ENCODE measurements around the gene PLCB1.
"Not testable (repeated sequence)": the region's sequence is repeated elsewhere in the genome, so short reads cannot be mapped to it uniquely, and the experiment has no call there.

PLCB1 gene

GRCh38 chr20:8573686-8574085, 441.6 kb downstream of the PLCB1 start:
- no peak for DNase-seq

- DNase-seq = no peak
These were observed 443.0 kb downstream of the PLCB1 start for GRCh38 chr20:8575114-8575513.

GRCh38 chr20:8578161-8578865, 446.2 kb downstream of the PLCB1 start:
- DNase-seq = no peak

GRCh38 chr20:8579035-8579434, 447.0 kb downstream of the PLCB1 start:
- DNase-seq = no peak

- DNase-seq = no peak
These were observed 449.5 kb downstream of the PLCB1 start for GRCh38 chr20:8581446-8582183.

- no peak for DNase-seq
These were observed 451.0 kb downstream of the PLCB1 start for GRCh38 chr20:8583012-8583565.

- DNase-seq = no peak
These were observed 451.5 kb downstream of the PLCB1 start for GRCh38 chr20:8583566-8584043.

- DNase-seq = no peak
These were observed 455.2 kb downstream of the PLCB1 start for GRCh38 chr20:8587251-8587650.

- no peak for DNase-seq
These were observed 455.7 kb downstream of the PLCB1 start for GRCh38 chr20:8587810-8588209.

GRCh38 chr20:8589956-8590355, 457.9 kb downstream of the PLCB1 start:
- DNase-seq = no peak

- not testable (repeated sequence) for DNase-seq
These were observed 469.0 kb downstream of the PLCB1 start for GRCh38 chr20:8600910-8601541.

GRCh38 chr20:8601542-8601912, 469.5 kb downstream of the PLCB1 start:
- DNase-seq = no peak

- DNase-seq = no peak
These were observed 470.5 kb downstream of the PLCB1 start for GRCh38 chr20:8602389-8603116.

GRCh38 chr20:8608470-8608869, 476.4 kb downstream of the PLCB1 start:
- no peak for DNase-seq

GRCh38 chr20:8616792-8617191, 484.7 kb downstream of the PLCB1 start:
- no peak for DNase-seq

- no peak for DNase-seq
These were observed 488.9 kb downstream of the PLCB1 start for GRCh38 chr20:8621001-8621400.

GRCh38 chr20:8624046-8624445, 492.0 kb downstream of the PLCB1 start:
- DNase-seq = no peak

- no peak for DNase-seq
These were observed 492.6 kb downstream of the PLCB1 start for GRCh38 chr20:8624616-8625015.

- no peak for DNase-seq
These were observed 495.4 kb downstream of the PLCB1 start for GRCh38 chr20:8627340-8628004.

GRCh38 chr20:8631271-8631670, 499.2 kb downstream of the PLCB1 start:
- DNase-seq = no peak

GRCh38 chr20:8633366-8633765, 501.3 kb downstream of the PLCB1 start:
- DNase-seq = no peak

- no peak for DNase-seq
These were observed 503.0 kb downstream of the PLCB1 start for GRCh38 chr20:8635048-8635572.
